Endothelial cell of umbilical vein (primary cell): Measurements from ENCODE around the gene EFHC2. TPM values are rescaled to one million over a fixed set of nuclear protein-coding genes. Genes with fewer than 3 reads are reported as not detected.

Experiments used
- BruUV-seq: library from RNA; stranded (reverse); fragments of 400-500 nt; replicated peaks from 2 replicates; lab custom pipeline; 2021; lab: Mats Ljungman, UMichigan
- CTCF ChIA-PET: fragments of 300-600, 350-600 bp; sonication (Branson Sonifier 250); formaldehyde crosslinking; loops from one replicate; lab custom pipeline; 2021; ENCODE audit warnings: antibody characterized with exemption, inconsistent platforms; lab: Charles Lee
- POLR2A ChIA-PET: fragments of 300-600, 350-600 bp; sonication (Branson Sonifier 250); formaldehyde crosslinking; loops from one replicate; lab custom pipeline; 2021; ENCODE audit warnings: antibody characterized with exemption, inconsistent platforms; lab: Charles Lee
- DNase-seq: peaks from one replicate; pipeline ENCODE4 v3.0.0-alpha.2; 2011; ENCODE audit warnings: low read depth, low spot score
- FAIRE-seq: peaks from 2 replicates; lab custom pipeline; 2011; peaks lifted over from hg19 to GRCh38; lab: Jason Lieb, UNC
- H2AFZ ChIP-seq: 2 replicates; pipeline ENCODE4 v1.6.0; 2012; ENCODE audit warnings: low read depth, low read length, control low read depth, inconsistent platforms
- H3K27ac ChIP-seq: 2 replicates; pipeline ENCODE4 v1.5.1; 2011; ENCODE audit warnings: low read depth, mild to moderate bottlenecking, control low read depth, low read length, moderate library complexity; ENCODE audit not compliant: insufficient read depth
- H3K27me3 ChIP-seq, 2 experiments: 2 replicates each; pipeline versions ENCODE4 v1.6.0 to v1.6.1; 2011; ENCODE audit warnings: low read length in 2 of 2, mixed read lengths in 1 of 2; ENCODE audit not compliant: control insufficient read depth in 2 of 2, insufficient read depth in 2 of 2
- H3K36me3 ChIP-seq, 2 experiments: 2 replicates in 1 of 2; 3 replicates in 1 of 2; pipeline ENCODE4 v1.5.1; 2011; ENCODE audit warnings: low read length in 2 of 2, mild to moderate bottlenecking in 1 of 2, moderate library complexity in 1 of 2; ENCODE audit not compliant: control insufficient read depth in 2 of 2, insufficient read depth in 2 of 2; ENCODE audit errors: extremely low read depth in 1 of 2
- H3K4me1 ChIP-seq: 3 replicates; pipeline ENCODE4 v1.5.1; 2011; ENCODE audit warnings: mild to moderate bottlenecking, low read length; ENCODE audit not compliant: control insufficient read depth, insufficient read depth; ENCODE audit errors: extremely low read depth
- H3K4me2 ChIP-seq: 2 replicates; pipeline ENCODE4 v1.6.1; 2011; ENCODE audit warnings: low read length, control low read depth, mixed read lengths; ENCODE audit not compliant: insufficient read depth
- H3K4me3 ChIP-seq, 3 experiments: fragments of 200-600 bp in 1 of 3; sonication (generic), shearing (Covaris generic) in 1 of 3; replicated peaks in 1 of 3; 2 replicates each; pipeline ENCODE4 v1.5.1; 2011 to 2016; ENCODE audit warnings: control low read depth in 3 of 3, low read length in 3 of 3, mild to moderate bottlenecking in 2 of 3, inconsistent platforms in 1 of 3, low read depth in 1 of 3, moderate library complexity in 1 of 3; ENCODE audit not compliant: insufficient read depth in 1 of 3
- H3K79me2 ChIP-seq: 2 replicates; pipeline ENCODE4 v1.6.0; 2012; ENCODE audit warnings: low read length, inconsistent platforms; ENCODE audit not compliant: control insufficient read depth, insufficient read depth
- H3K9ac ChIP-seq: replicated peaks from 2 replicates; pipeline ENCODE3; 2011; ENCODE audit warnings: low read length, control low read depth; ENCODE audit not compliant: insufficient read depth; ENCODE audit errors: extremely low read depth
- H3K9me1 ChIP-seq: replicated peaks from 3 replicates; pipeline ENCODE4 v1.6.0; 2011; ENCODE audit warnings: mild to moderate bottlenecking, low read length; ENCODE audit not compliant: control insufficient read depth, insufficient read depth; ENCODE audit errors: extremely low read depth
- H3K9me3 ChIP-seq: replicated peaks from 2 replicates; pipeline ENCODE4 v1.5.1; 2012; ENCODE audit warnings: low read length, inconsistent platforms; ENCODE audit not compliant: control insufficient read depth, insufficient read depth
- H4K20me1 ChIP-seq: replicated peaks from 2 replicates; pipeline ENCODE3; 2011; ENCODE audit warnings: mild to moderate bottlenecking, low read length; ENCODE audit not compliant: control insufficient read depth, insufficient read depth; ENCODE audit errors: extremely low read depth
- CTCF ChIP-seq, 2 donors: IDR thresholded peaks; 1 replicate in 1 of 2; 2 replicates in 1 of 2; pipeline ENCODE4 v1.5.1; 2011; ENCODE audit warnings: low read length in 2 of 2, mild to moderate bottlenecking in 2 of 2, moderate library complexity in 2 of 2, control low read depth in 1 of 2, inconsistent platforms in 1 of 2, low read depth in 1 of 2; ENCODE audit not compliant: insufficient read depth in 1 of 2; ENCODE audit errors: extremely low read depth in 1 of 2
- EZH2 ChIP-seq: IDR thresholded peaks from 2 replicates; pipeline ENCODE4 v1.6.1; 2012; ENCODE audit warnings: borderline replicate concordance, low read depth, mild to moderate bottlenecking, moderate library complexity, low read length, inconsistent platforms; ENCODE audit not compliant: severe bottlenecking
- FOS ChIP-seq: IDR thresholded peaks from 2 replicates; pipeline ENCODE4 v1.6.1; 2011; ENCODE audit warnings: mild to moderate bottlenecking, low read length, moderate library complexity, borderline replicate concordance; ENCODE audit not compliant: insufficient read depth
- GATA2 ChIP-seq: IDR thresholded peaks from 2 replicates; pipeline ENCODE4 v1.7.0; 2011; ENCODE audit warnings: low read depth, mild to moderate bottlenecking, moderate library complexity, mixed read lengths, low read length; ENCODE audit not compliant: insufficient read length, insufficient read depth
- JUN ChIP-seq: IDR thresholded peaks from 2 replicates; pipeline ENCODE4 v1.6.1; 2011; ENCODE audit warnings: borderline replicate concordance, low read depth; ENCODE audit not compliant: insufficient read length, insufficient read depth
- MAX ChIP-seq: IDR thresholded peaks from 2 replicates; pipeline ENCODE4 v1.6.1; 2011; ENCODE audit not compliant: insufficient read depth, insufficient read length
- MYC ChIP-seq: IDR thresholded peaks from one replicate; pipeline ENCODE4 v1.6.1; 2011; ENCODE audit warnings: mild to moderate bottlenecking, low read depth, low read length
- POLR2A ChIP-seq: IDR thresholded peaks from 2 replicates; pipeline ENCODE4 v1.6.1; 2012; ENCODE audit warnings: low read depth, mild to moderate bottlenecking, control low read depth, low read length
- POLR2AphosphoS5 ChIP-seq: IDR thresholded peaks from 2 replicates; pipeline ENCODE4 v1.6.1; 2012; ENCODE audit warnings: low read depth, mild to moderate bottlenecking, control low read depth, low read length, moderate library complexity; ENCODE audit not compliant: insufficient read depth
- dilution Hi-C: fragments of 300-500 bp; cut with MboI; formaldehyde crosslinking; loops from one replicate; pipeline ENCODE4 v1.15.0; 2019; ENCODE audit warnings: low sequenced_read_pairs; ENCODE audit not compliant: extremely low pct_ligation_motif_present
- intact Hi-C: fragments of 100-400 bp; cut with micrococcal nuclease; formaldehyde crosslinking; loops from one replicate; pipeline ENCODE4 v1.10.0; 2022
- polyA plus RNA-seq, 4 experiments: library from polyadenylated mRNA; depleted of rRNA in 3 of 4; stranded (reverse) in 3 of 4; unstranded in 1 of 4; fragments of >200 nt; gene quantifications; 2 replicates each; pipeline versions ENCODE4 v1.2.1 to v1.2.3, GENCODE V29; 2011 to 2012; ENCODE audit warnings: missing spikeins in 1 of 4
- total RNA-seq: library from RNA; stranded (reverse); gene quantifications from 2 replicates; pipeline ENCODE4 v1.2.3, GENCODE V29; 2021

Gene EFHC2
- total and polyA plus RNA-seq, 2 donors (not counting 3 experiments of a cell fraction or from before 2014, with no cell fraction given), result not detected

- no peaks in the 10 kb centered on the region for H4K20me1 ChIP-seq
- H3K27me3 ChIP-seq, result no peaks in the 10 kb centered on the region
- no peak overlapping the region for H3K4me3 ChIP-seq
- no peaks in the 10 kb centered on the region for H3K9me3 ChIP-seq
- BruUV-seq, result no TSS peak
- no peaks in the 10 kb centered on the region for H3K4me1 ChIP-seq
- ChIA-PET CTCF (no interaction called here), POLR2A (no interaction called here)
- H3K27ac ChIP-seq, result no peak overlapping the region
- H3K9me1 ChIP-seq, result no peaks in the 10 kb centered on the region
- no peak overlapping the region for H3K4me2 ChIP-seq
- FAIRE-seq (no peak), DNase-seq (no peak)
- TF ChIP-seq MAX, result no peak
- TF ChIP-seq POLR2AphosphoS5, result no peak
- no peak for TF ChIP-seq FOS
- no peak for TF ChIP-seq POLR2A
- no peak for TF ChIP-seq JUN
- TF ChIP-seq MYC, result no peak
- no peak for TF ChIP-seq GATA2
- TF ChIP-seq EZH2, result no peak
- no peak for TF ChIP-seq CTCF (IDR thresholded peaks at IDR 0.05; ENCODE audit: extremely low read depth in 1 of 2, insufficient read depth in 1 of 2, low read depth in 1 of 2, low read length in 2 of 2)
- H3K9ac ChIP-seq, result no peak overlapping the region
- H3K36me3 ChIP-seq, result no peaks in the 10 kb centered on the region
- no peaks in the 10 kb centered on the region for H3K79me2 ChIP-seq
- dilution Hi-C loops (no loop called here), intact Hi-C loops (no loop called here)
- no peak overlapping the region for H2AFZ ChIP-seq
Observed at GRCh38 chrX:44152852-44153251, 190.6 kb downstream of the EFHC2 start.
